Measurements from ENCODE around the gene BIRC6.
"Not testable (repeated sequence)": the region's sequence is repeated elsewhere in the genome, so short reads cannot be mapped to it uniquely, and the experiment has no call there.

Gene BIRC6

DNA sequence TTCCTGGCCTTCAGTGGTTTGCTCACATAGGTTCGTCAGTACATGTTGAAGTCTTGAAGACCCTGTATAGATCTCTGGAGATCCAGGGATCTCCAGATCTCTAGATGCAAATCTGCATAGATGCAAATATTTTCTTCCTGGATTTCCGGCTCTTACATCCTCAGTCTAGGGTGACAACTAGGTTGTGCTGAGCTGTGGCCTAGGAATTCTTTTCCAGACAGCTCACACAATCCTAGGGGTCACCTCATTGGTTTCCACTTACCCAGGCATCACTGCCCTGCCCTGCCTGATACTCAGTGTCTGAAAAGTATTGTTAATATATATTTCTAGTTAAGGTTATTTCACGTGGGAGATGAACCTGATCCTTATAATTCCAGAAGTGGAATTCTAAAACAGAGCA lies 165.9 kb downstream of the BIRC6 start:
- DNase-seq: peak; percentile 13

- DNase-seq: no peak
Observed at GRCh38 chr2:32523686-32524085, 166.9 kb downstream of the BIRC6 start.

- no peak for DNase-seq
Observed at GRCh38 chr2:32532341-32532740, 175.5 kb downstream of the BIRC6 start.

DNA sequence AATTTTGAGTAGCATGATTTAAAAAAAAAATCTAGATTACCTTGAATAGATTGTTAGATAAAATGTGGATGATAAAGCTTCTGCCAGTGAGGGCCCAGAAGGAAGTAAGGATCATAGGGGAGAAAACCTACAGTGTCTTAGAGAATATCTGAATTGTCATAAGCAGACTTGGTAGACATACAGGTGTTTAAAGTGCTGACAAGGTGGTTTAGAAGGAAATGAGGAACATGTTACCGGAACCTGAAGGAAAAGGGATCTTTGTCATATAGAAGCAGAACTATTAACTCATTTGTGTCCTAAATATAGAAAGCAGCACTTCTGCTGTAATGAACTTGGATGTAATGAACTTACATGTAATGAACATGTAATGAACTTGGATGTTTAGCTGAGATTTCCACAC lies 176.1 kb downstream of the BIRC6 start:
- DNase-seq: no peak

DNA sequence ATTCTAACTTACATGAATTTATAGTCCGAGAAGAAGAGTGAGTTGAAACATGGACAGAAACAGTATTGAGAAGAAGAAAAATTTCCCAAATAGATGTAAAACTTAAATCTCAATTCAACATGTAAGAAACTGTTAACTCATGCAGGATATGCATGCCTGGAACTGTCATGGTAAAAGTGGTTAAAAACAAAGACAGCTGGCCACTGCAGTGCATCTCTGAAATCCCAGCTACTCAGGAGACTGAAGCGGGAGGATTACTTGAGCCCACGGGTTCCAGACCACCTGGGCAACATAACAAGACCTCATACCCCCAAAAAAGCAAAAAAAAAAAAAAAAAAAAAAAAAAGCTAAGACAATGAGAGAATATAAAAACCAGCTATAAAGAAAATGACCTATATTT lies 178.0 kb downstream of the BIRC6 start:
- DNase-seq: no peak

- no peak for DNase-seq
Observed at GRCh38 chr2:32538735-32539134, 181.9 kb downstream of the BIRC6 start.

DNA sequence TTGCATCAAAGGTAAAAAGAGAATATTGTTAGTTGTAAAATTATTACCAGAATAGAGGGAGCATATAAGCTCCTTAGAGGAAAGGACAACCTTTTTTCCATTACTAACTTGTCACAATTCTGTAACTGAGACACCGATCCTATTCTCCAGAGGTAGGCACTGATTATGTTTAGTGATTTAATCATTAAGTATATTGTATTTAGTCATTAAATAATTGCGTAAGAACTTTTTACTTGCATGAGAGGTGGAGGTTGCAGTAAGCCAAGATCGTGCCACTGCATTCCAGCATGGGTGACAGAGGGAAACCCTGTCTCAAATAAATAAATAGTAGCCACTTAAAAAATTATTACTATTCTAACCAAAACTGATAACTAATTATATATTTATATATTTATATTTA lies 195.7 kb downstream of the BIRC6 start:
- not testable (repeated sequence) for DNase-seq

- DNase-seq: peak; percentile 29
Observed at GRCh38 chr2:32553829-32554432, 197.1 kb downstream of the BIRC6 start.

GRCh38 chr2:32558492-32558891 lies 201.7 kb downstream of the BIRC6 start:
- no peak for DNase-seq

DNA sequence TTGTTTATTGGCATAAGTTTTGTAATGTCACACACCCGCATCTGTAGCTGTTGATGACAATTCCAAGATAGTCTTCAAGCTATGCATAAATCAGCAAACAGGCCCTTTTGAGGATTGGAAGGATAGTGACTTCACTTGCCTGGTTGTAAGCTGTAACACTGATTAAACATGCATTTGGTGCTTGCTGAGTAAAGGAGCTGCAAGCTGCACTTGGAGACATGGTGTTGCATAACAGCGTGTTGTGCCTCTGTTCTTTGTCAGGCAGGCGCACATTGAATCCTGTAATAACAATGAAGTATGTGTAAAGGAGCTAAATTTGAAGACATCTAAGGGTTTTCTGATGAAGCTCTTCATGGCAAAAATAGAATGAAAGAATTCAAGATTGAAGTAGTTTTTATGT lies 202.3 kb downstream of the BIRC6 start:
- DNase-seq: no peak

DNA sequence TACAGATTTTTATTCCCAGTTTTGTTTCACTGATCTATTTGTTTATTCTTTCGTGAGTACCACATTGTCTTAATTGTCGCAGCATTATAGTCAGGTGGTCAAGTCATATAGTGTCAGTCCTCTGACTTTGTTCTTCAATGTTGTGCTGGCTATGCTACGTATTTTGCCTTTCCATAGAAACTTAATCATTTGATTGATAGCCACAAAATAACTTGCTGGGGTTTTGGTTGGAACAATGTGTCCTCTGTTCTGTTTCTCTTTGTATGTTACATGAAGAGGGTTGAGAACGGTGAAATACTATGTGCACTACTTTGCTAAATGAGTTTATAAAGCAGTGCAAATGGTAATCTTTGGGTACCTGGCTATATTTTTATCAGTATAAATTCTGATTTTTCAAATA lies 206.1 kb downstream of the BIRC6 start:
- no peak for DNase-seq

- no peak for DNase-seq
Observed at GRCh38 chr2:32564417-32565035, 207.7 kb downstream of the BIRC6 start.

- no peak for DNase-seq
Observed at GRCh38 chr2:32565902-32566301, 209.1 kb downstream of the BIRC6 start.

DNA sequence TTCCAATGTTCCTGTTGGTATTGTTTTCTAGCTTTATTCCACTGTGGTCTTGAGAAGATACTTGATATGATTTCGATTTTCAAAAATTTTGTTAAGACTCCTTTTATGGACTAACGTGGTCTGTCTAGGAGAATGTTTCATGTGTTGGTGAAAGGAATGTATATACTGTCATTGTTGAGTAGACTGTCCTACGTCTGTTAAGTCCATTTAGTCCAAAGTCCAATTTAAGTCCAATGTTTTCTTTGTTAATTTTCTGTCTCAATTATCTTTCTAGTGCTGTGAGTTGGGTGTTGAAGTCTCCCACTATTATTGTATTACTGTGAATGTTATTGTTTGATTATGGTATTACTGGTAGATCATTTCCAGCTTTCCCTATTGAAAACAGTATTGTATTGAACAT lies 215.2 kb downstream of the BIRC6 start:
- DNase-seq: no peak

DNA sequence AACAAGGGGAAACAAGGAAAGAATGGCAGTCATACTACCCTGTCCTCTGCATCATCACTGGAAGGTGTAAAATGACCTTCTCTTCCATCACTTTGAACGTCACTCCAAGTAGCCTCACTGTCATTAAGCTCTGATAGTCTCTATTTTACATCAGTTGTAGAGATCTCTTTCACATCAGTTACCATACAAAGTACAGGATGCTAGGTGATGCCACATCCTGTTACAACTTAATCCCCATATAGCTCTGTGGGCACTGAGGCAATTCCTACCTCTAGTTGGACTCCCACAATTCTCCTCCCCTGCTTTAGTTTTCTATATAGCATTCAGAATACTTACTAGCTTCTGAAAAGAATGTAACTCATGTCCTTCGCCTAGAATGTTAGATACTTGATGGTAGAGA lies 215.9 kb downstream of the BIRC6 start:
- no peak for DNase-seq

- peak; percentile 10 for DNase-seq
Observed at GRCh38 chr2:32591669-32592463, 235.0 kb downstream of the BIRC6 start.

GRCh38 chr2:32594573-32594972 lies 237.8 kb downstream of the BIRC6 start:
- DNase-seq: no peak

- DNase-seq: no peak
Observed at GRCh38 chr2:32611366-32611765, 254.5 kb downstream of the BIRC6 start.

- no peak for DNase-seq
Observed at GRCh38 chr2:32611771-32612170, 254.9 kb downstream of the BIRC6 start.

- no peak for DNase-seq
Observed at GRCh38 chr2:32614084-32614483, 257.3 kb downstream of the BIRC6 start.

DNA sequence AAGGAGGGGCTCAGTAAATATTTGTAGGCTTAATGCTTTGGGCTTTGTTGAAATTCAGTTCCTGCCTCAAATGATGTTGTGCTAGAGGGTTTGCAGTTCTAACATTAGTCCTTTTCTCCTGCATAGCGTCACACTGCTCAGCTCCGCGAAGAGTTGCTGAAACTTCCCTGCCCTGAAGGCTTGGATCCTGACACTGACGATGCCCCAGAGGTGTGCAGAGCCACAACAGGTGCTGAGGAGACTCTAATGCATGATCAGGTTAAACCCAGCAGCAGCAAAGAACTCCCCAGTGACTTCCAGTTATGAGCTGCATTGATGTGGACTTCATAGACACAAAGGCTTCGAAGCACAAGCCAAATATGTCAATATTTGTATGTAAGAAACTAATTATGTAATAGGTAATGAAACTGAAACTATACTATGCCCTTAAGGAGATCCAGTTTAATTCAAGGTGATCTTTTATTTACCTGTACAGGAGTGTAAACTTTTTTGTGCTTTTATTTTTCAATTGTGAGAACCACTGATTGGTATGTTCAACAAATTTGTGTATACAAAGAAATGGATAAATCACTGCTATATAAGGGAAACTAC lies 260.9 kb downstream of the BIRC6 start:
- DNase-seq: no peak

GRCh38 chr2:32622570-32623310 lies 265.9 kb downstream of the BIRC6 start:
- DNase-seq: no peak

DNA sequence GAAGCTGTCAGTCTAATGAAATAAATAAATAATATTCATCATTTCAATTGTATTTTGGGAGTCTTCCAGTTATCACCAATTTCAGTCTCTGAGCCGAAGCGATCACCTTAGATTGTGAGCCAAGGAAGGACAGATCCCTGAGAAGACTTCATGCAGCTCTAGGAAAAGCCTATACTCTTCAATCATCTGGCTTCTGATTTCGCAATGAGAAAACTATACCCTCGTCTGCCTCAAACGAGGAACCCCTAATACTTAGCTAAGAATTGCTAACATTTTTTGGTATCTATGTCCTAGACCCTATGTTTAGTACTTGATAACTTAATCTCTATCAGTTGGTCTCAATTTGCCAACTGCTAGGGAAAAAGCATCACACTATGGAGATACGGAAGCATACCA lies 266.5 kb downstream of the BIRC6 start:
- no peak for DNase-seq
